Activated CD4-positive, alpha-beta T cell treated with anti-CD3 and anti-CD28 coated beads, Interleukin-2, amount 50 U/mL, for 48 hours (primary cell): Measurements from ENCODE around the gene LRRC71.

Experiments used
- DNase-seq, 2 experiments: peaks; one replicate each; pipeline ENCODE4 v3.0.0-alpha.2; 2020

Gene LRRC71

GRCh38 chr1:156929596-156930238, 9.3 kb downstream of the LRRC71 start:
- no peak for DNase-seq

- DNase-seq = no peak
Observed at GRCh38 chr1:156930483-156930882, 10.1 kb downstream of the LRRC71 start.

- DNase-seq = no peak
Observed at GRCh38 chr1:156931211-156931952, 10.9 kb downstream of the LRRC71 start.

- no peak for DNase-seq
Observed at GRCh38 chr1:156931974-156932710, 11.7 kb downstream of the LRRC71 start.

- no peak for DNase-seq
Observed at GRCh38 chr1:156933136-156933535, 12.7 kb downstream of the LRRC71 start.

GRCh38 chr1:156935505-156936128, 15.2 kb downstream of the LRRC71 start:
- DNase-seq = no peak

GRCh38 chr1:156936191-156936590, 15.8 kb downstream of the LRRC71 start:
- DNase-seq = no peak

GRCh38 chr1:156936721-156937220, 16.3 kb downstream of the LRRC71 start:
- no peak for DNase-seq

- no peak for DNase-seq
Observed at GRCh38 chr1:156937883-156938282, 17.5 kb downstream of the LRRC71 start.

GRCh38 chr1:156938813-156939212, 18.4 kb downstream of the LRRC71 start:
- no peak for DNase-seq

- no peak for DNase-seq
Observed at GRCh38 chr1:156939786-156940334, 19.4 kb downstream of the LRRC71 start.

- no peak for DNase-seq
Observed at GRCh38 chr1:156941675-156942074, 21.2 kb downstream of the LRRC71 start.

GRCh38 chr1:156942176-156942575, 21.7 kb downstream of the LRRC71 start:
- DNase-seq = no peak

GRCh38 chr1:156942576-156942975, 22.1 kb downstream of the LRRC71 start:
- no peak for DNase-seq

GRCh38 chr1:156943756-156944155, 23.3 kb downstream of the LRRC71 start:
- no peak for DNase-seq

GRCh38 chr1:156944268-156944667, 23.8 kb downstream of the LRRC71 start:
- DNase-seq = no peak

GRCh38 chr1:156944848-156945247, 24.4 kb downstream of the LRRC71 start:
- no peak for DNase-seq

GRCh38 chr1:156945881-156946661, 25.6 kb downstream of the LRRC71 start:
- no peak for DNase-seq

- no peak for DNase-seq
Observed at GRCh38 chr1:156947127-156947526, 26.7 kb downstream of the LRRC71 start.

- DNase-seq = no peak
Observed at GRCh38 chr1:156947818-156948525, 27.5 kb downstream of the LRRC71 start.

- no peak for DNase-seq
Observed at GRCh38 chr1:156948708-156949107, 28.3 kb downstream of the LRRC71 start.
